ENCODE measurements around the gene MCMBP.
A peak's percentile ranks its signal among the peaks of the same experiment; 100 is the strongest.
"Not testable (repeated sequence)": the region's sequence is repeated elsewhere in the genome, so short reads cannot be mapped to it uniquely, and the experiment has no call there.

Gene MCMBP

DNA sequence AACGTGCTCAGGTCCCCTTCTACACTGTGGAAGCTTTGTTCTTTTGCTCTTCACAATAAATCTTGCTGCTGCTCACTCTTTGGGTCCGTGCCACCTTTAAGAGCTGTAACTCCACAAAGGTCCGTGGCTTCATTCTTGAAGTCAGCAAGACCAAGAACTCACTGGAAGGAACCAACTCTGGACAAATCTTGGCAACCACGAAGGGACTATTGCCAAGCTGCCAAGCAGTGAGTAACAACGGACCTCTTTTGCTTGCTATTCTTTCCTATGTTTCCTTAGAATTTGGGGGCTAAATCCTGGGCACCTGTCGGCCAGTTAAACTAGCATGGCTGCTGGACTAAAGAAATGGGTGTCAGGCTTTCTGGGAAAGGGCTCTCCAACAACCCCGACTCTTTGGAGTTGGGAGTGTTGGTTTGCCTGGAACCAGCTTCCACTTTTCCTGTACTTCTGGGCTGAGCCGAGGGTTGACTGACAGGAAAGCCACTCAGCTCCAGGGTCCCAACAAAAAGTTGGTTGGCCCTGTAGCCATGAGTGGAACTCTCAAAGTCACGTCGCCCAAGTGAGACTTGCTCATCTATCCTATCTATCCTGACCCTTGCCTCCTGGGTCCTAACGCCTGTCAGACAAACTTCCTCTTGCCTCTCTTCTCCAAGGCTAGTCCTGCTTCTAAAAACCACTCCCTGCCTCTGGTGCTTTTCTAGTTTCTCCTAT lies 11.4 kb upstream of the MCMBP start:
- not testable (repeated sequence) for H3K4me3 ChIP-seq (ENCODE audit: low read length)

DNA sequence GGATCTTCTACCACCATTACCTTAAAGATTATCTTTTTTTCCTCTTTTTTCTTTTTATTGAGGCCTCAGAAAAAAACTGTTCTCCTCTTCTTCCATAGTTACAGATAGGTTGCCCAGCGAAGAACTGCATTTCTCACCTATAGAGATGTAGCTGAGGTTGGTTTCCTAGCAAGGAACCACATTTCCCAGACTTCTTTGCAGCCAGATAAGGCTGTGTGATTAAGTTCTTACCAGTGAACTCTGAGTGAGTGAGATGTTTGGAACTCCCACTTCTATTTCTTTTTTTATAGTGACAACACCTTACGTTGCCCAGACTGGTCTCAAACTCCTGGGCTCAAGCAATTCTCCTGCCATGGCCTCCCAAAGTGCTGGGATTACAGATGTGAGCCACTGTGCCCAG lies 5.9 kb upstream of the MCMBP start:
- no peak overlapping the region for H3K4me3 ChIP-seq (ENCODE audit: low read length)
- TF ChIP-seq ZNF274 (IDR thresholded peaks at IDR 0.05; ENCODE audit: low read depth, low read length), result no peak

DNA sequence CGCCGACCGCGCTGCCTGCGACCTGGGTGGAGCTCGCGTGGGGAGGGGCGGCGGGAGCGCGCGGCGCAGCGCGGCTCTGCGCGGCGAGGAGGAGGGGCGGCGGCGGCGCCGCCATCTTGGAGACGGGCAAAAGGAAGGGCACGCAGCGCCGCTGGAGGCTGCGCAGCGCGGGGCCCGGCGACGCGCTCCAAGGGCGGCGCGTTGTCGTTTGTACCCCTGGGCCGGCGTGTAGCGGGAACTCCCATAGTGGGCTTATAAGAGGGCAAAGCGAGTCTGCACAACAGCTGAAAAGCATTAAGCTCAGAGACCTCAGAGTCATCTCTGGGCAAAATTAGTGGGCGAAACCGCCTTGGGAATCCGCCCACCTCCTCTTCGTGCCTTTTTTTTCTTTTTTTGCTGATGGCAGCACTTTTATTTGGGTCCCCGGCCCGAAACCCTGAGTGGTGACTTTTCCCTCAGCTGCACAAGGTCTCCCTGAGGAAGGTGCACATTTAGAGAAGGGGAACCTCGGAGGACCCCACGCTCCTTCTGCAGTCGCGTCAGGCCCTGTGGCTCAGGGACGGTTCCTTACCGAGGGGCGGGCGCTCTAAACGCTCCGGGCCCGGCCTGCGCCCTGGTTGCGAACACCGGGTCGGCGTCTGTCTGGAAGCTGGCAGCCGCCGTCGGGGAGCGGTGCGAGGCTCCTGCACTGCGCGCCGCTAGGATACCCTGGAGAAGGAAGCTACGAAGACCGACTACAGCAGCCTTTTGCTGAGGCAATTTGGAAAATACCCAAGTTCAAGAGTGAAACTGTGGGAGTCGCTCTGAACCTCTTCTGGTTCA lies 428 bp upstream of the MCMBP start:
- peak overlapping the region; percentile 92 for H3K4me3 ChIP-seq (ENCODE audit: low read length)
- TF ChIP-seq ZNF274 (IDR thresholded peaks at IDR 0.05; ENCODE audit: low read depth, low read length), result no peak

DNA sequence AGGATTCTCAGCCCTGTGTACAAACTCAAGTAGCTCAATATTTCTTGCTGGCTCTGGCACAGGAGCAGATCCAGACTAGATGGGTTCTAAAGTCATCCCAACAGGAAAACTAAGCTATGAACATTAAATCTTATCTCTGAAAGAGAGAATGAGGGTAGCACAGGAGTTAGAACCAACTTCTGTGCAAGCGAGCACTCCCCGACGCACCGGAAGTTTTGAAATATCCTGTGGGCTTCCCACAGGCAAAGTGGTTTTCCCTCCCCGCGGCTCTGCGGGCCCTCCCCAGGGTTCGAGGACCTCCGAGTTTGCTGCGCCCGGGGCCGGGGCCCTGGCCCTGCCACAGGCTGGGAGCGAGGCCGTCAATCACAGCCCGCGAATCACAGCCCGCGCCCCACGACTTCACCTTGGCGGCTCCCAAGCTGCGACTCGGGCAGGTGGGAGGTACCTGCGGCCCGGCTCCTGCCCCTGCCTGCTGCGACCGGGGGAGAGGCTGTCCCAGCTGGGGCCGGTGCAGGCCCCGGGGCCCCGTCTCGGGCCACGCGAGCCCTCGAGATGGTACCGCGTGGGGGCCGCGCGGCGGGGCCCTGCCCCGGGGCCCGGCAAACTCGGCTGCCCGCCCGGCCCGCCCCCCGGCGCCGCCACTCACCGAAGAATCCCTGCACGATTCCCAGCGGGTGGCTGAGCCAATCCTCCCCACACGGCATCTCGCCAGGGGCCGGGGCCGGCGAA lies 598 bp downstream of the MCMBP start:
- peak overlapping the region; percentile 92 for H3K4me3 ChIP-seq (ENCODE audit: low read length)
- TF ChIP-seq ZNF274 (IDR thresholded peaks at IDR 0.05; ENCODE audit: low read depth, low read length), result no peak

DNA sequence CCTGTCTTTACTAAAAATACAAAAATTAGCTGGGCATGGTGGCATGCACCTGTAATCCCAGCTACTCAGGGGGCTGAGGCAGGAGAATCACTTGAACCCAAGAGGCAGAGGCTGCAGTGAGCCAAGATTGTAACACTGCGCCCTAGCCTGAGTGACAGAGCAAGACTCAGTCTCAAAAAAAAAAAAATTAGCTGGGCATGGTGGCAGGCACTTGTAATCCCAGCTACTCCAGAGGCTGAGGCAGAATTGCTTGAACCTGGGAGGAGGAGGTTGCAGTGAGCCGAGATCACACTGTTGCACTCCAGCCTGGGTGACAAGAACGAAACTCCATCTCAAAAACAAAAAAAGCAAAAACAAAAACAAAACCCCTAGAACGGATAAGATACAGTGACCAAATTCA lies 3.2 kb downstream of the MCMBP start:
- H3K4me3 ChIP-seq (ENCODE audit: low read length), result not testable (repeated sequence)

DNA sequence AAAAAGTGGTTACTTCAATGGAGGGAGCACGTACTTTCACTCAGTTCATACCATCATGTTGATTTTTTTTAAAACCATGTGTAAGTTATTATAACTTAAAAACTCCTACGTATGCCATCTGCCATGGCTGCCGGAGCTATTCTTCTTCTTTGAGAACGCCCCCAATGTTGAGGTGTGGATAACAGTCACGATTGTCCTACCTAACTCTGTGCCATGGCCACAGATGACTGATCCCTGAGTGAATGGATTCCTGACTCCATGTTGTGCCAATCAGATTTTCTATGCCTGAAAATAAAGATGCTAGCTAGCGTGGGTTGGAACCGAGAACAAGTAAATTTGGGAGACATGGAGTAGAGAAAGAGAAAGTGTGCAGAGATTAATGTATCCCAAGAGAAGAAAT lies 5.3 kb downstream of the MCMBP start:
- no peak for TF ChIP-seq ZNF274 (IDR thresholded peaks at IDR 0.05; ENCODE audit: low read depth, low read length)
- no peak overlapping the region for H3K4me3 ChIP-seq (ENCODE audit: low read length)

DNA sequence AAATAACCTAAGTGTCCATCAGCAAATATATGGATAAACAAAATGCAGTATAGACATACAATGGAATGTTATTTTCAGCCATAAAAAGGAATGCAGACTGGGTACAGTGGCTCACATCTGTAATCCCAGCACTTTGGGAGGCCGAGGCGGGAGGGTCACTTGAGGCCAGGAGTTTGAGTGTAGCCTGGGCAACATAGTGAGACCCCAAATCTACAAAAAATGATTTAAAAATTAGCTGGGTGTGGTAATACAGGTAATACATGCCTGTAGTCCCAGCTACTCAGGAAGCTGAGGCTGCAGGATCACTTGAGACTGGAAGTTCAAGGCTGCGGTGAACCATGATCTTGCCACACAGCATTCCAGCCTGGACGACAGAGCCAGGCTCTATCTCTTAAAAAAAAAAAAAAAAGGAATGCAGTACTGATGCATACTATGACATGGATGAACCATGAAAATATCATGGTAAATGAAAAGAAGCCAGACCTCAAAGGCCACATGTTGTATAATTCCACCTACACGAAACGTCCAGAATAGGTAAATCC lies 6.9 kb downstream of the MCMBP start:
- no peak overlapping the region for H3K4me3 ChIP-seq (ENCODE audit: low read length)
- no peak for TF ChIP-seq ZNF274 (IDR thresholded peaks at IDR 0.05; ENCODE audit: low read depth, low read length)

DNA sequence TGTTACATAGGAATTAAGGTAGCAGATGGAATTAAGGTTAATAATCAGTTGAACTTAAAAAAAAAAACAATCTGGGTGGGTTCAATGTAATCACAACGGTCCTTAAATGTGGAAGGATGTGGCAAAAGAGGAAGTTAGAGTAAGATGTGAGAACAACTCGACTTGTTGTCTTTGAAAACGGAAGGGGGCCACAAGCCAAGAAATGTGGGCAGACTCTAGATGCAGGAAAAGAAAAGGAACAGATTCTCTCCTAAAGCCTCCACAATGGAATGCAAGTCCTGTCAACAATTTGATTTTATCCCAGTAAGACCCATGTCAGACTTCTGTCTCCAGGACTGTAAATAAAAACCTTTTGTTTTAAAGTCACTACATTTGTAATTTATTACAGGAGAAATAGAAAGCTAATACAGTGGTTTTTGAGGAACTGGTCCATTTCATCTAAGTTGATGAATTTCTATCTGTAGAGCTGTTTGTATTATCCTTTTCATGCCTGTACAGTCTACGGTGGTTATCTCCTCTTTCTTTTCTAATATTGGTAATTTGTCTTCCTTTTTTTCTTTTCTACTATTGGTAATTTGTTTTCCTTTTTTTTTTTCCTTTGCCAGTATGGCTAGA lies 8.6 kb downstream of the MCMBP start:
- TF ChIP-seq ZNF274 (IDR thresholded peaks at IDR 0.05; ENCODE audit: low read depth, low read length), result no peak
- no peak overlapping the region for H3K4me3 ChIP-seq (ENCODE audit: low read length)

DNA sequence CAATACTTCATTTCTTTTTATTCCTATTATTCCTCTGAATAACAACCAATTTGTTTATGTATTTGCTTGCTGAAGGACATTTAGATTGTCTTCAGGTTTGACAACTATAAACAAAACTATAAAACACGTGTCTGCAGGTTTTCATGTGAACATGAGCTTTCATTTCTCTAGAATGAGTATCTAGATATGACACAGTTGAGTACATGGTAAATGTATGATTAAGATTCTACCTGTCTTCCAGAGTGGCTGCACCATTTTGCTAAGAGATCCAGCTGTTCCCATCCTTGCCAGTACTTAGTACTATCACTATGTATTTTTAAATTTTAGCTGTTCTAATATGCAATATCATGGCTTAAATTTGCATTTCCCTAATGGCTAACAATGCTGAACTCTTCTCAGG lies 10.1 kb downstream of the MCMBP start:
- TF ChIP-seq ZNF274 (IDR thresholded peaks at IDR 0.05; ENCODE audit: low read depth, low read length), result no peak

DNA sequence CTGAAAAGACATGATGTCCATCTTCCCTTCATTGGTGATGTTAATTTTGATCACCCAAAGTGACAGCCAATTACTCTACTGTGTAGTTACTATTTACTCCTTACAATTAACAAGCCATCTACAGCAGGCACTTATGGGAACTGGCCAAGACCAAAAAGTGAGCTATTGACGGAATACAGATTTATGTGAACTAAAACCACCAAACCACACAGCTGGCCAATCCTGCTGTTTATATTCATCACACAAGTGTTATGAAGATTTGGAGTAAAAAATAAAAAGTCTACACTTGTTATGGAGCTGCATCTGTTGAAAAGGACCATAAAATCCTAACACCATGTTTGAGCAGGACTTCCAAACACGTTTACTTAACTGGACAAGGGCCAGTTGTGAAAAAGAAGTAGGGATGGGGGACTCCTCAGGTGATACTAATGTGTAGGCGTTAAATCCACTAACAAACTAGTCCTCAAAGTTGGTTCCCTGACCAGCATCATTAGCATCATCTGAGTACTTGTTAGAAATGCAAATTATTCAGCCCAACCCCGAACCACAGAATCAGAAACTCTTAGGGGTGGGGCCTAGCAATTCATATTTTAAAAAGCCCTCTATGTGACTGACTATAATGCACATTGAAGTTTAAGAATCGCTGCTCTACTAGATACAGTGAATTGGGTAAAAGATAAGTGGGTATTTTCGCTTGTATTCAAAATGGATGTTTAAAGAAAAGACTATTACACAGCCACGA lies 11.6 kb downstream of the MCMBP start:
- H3K4me3 ChIP-seq (ENCODE audit: low read length), result no peak overlapping the region
- no peak for TF ChIP-seq ZNF274 (IDR thresholded peaks at IDR 0.05; ENCODE audit: low read depth, low read length)

More for the DNA sequence above, 10.1 kb downstream of the MCMBP start:
- H3K4me3 ChIP-seq (ENCODE audit: low read length), result no peak overlapping the region

DNA sequence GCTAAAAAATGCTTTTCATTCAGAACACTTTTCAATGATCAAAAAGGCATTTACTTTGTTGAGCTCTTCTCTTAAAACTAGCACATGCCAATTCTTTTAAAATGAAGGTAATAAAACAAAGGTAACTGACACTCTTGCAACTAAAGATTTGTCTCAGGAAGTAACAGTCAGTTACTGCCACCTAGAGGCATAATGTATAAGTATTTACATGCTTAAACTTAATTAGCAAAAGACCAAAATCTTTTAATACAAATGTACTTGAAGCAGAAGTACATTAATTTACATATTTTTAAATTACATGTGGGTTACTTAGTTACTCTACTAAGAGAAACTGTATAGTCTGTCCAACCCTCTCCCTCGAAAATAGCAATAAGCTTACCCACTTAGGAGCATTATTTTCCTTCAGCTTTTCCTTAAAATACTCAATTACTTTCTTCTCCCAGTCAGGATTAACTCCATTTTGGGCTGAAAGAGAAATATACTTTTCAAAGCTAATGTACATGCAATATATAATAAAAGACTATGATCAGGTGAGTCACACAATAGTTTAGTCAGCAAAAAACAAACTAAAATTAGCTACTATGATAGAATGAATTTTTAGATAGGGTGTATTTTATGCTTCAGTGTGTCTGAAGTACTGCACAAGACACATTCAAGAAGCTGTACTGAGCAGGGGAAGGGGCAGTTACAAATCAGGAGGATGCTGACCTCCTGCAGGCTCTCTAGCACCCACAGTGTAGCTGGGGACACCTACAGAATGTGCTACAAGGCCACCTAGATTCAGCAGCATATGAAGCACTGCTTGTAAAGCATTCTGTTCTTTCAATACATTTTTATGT lies 13.0 kb downstream of the MCMBP start:
- no peak for TF ChIP-seq ZNF274 (IDR thresholded peaks at IDR 0.05; ENCODE audit: low read depth, low read length)

DNA sequence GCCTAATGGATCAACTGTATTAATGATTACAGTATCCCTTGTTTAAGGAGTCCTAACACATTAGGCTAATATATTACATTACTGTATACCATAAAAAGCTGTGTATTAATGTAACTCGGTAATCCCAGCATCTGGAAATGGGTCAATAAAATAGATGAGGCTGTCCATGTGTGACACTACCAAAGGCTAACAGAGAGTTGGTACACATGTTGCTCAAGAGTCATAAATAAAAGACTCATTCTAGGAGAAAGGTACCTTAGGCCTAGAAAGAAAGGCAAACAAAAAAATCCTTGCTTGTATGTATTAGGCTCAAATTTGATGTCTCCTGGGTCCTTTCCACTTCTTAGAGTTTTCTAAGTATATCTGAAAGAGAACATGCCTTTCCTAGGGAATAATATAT lies 14.6 kb downstream of the MCMBP start:
- no peak overlapping the region for H3K4me3 ChIP-seq (ENCODE audit: low read length)
- no peak for TF ChIP-seq ZNF274 (IDR thresholded peaks at IDR 0.05; ENCODE audit: low read depth, low read length)

More for the DNA sequence above, 13.0 kb downstream of the MCMBP start:
- H3K4me3 ChIP-seq (ENCODE audit: low read length), result no peak overlapping the region; the same call in 1 of the 2 replicates

DNA sequence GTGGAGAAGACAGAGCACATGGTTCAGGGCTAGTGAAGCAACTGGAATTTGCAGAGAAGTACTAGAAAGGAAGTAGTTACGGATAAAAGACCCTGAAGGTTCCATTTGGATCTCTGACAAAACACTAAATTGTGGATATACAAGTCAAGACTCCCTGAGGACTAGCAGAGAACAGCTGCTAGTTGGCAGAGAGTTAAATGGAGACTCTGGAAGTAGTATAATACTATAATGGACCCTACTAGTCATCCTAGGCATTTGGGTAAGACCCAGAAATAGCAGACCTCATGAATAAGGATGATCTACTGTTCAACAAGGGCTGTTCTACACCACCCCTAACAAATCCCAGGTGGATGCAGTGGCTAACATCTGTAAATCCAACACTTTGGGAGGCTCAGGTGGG lies 19.1 kb downstream of the MCMBP start:
- no peak for TF ChIP-seq ZNF274 (IDR thresholded peaks at IDR 0.05; ENCODE audit: low read depth, low read length)
- H3K4me3 ChIP-seq (ENCODE audit: low read length), result no peak overlapping the region

Measured in GM08714 (cell line).